PFSK-1 (cell line): ENCODE measurements around the gene RSU1.

Source experiments
- POLR2AphosphoS5 ChIP-seq: IDR thresholded peaks from 2 replicates; pipeline ENCODE4 v1.6.1; 2012; ENCODE audit warnings: low read depth, mild to moderate bottlenecking, control low read depth, low read length, moderate library complexity
- SIN3A ChIP-seq: IDR thresholded peaks from 2 replicates; pipeline ENCODE4 v1.6.1; 2012; ENCODE audit warnings: mild to moderate bottlenecking, low read length, moderate library complexity, borderline replicate concordance; ENCODE audit not compliant: insufficient read depth
- TAF1 ChIP-seq: IDR thresholded peaks from 2 replicates; pipeline ENCODE4 v1.6.1; 2012; ENCODE audit warnings: low read length, control low read depth, borderline replicate concordance; ENCODE audit not compliant: insufficient read depth
- TF ChIP-seq, protein P1 (sequence below), 2 experiments: IDR thresholded peaks; 2 replicates each; pipeline versions ENCODE4 v1.6.1 to v1.8.0; 2011 to 2012; ENCODE audit warnings: low read depth in 2 of 2, low read length in 2 of 2, control low read depth in 1 of 2, inconsistent platforms in 1 of 2, mild to moderate bottlenecking in 1 of 2, moderate library complexity in 1 of 2; ENCODE audit not compliant: insufficient read depth in 1 of 2

DNA sequence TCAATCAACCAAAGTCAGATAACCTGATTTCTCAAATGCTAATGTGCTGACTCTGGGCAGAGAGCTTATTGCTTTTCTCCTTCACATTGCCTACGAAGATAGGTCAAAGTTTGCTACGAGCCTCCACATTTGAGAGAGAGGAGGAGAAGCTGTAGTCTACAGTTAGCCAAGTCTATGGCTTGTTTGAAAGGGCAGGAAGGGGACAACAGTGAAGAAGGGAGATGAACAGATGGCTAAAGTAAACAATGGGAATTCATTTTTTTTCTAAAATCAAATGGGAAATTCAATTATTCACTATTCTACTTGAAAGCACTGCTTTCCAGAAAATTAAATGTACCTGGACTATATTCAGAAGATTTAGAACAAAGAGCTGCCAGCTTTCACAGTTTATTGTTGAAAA lies 168.9 kb downstream of the RSU1 start:
- TF ChIP-seq, protein P1, sequence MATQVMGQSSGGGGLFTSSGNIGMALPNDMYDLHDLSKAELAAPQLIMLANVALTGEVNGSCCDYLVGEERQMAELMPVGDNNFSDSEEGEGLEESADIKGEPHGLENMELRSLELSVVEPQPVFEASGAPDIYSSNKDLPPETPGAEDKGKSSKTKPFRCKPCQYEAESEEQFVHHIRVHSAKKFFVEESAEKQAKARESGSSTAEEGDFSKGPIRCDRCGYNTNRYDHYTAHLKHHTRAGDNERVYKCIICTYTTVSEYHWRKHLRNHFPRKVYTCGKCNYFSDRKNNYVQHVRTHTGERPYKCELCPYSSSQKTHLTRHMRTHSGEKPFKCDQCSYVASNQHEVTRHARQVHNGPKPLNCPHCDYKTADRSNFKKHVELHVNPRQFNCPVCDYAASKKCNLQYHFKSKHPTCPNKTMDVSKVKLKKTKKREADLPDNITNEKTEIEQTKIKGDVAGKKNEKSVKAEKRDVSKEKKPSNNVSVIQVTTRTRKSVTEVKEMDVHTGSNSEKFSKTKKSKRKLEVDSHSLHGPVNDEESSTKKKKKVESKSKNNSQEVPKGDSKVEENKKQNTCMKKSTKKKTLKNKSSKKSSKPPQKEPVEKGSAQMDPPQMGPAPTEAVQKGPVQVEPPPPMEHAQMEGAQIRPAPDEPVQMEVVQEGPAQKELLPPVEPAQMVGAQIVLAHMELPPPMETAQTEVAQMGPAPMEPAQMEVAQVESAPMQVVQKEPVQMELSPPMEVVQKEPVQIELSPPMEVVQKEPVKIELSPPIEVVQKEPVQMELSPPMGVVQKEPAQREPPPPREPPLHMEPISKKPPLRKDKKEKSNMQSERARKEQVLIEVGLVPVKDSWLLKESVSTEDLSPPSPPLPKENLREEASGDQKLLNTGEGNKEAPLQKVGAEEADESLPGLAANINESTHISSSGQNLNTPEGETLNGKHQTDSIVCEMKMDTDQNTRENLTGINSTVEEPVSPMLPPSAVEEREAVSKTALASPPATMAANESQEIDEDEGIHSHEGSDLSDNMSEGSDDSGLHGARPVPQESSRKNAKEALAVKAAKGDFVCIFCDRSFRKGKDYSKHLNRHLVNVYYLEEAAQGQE (IDR thresholded peaks at IDR 0.05; ENCODE audit: insufficient read depth in 1 of 2, low read depth in 2 of 2, low read length in 2 of 2): no peak
- TF ChIP-seq POLR2AphosphoS5 (no peak), SIN3A (no peak), TAF1 (no peak)
